HCT116 (cell line): ENCODE measurements around the gene RGS6. TPM values are rescaled to one million over a fixed set of nuclear protein-coding genes. Genes with fewer than 3 reads are reported as not detected.
A peak's percentile ranks its signal among the peaks of the same experiment; 100 is the strongest.

Source experiments
- ATAC-seq: fragments of 200-7000 bp; cut with Tn5 transposase; 2 replicates; pipeline ENCODE4 v1.9.1; 2020; ENCODE audit warnings: mild to moderate bottlenecking, moderate library complexity
- BruUV-seq: library from RNA; stranded (reverse); fragments of 400-500 nt; replicated peaks from 2 replicates; lab custom pipeline; 2021; lab: Mats Ljungman, UMichigan
- CTCF ChIA-PET: fragments of 300-600 bp; sonication (Branson Sonifier 250); formaldehyde crosslinking; loops from one replicate; lab custom pipeline; 2021; ENCODE audit warnings: antibody characterized with exemption; lab: Charles Lee
- POLR2A ChIA-PET: fragments of 300-600, 350-600 bp; sonication (Branson Sonifier 250); formaldehyde crosslinking; loops from one replicate; lab custom pipeline; 2021; ENCODE audit warnings: antibody characterized with exemption; lab: Charles Lee
- RAD21 ChIA-PET, 2 experiments: fragments of 300-600 bp; sonication (Branson Sonifier 250); formaldehyde crosslinking; loops; one replicate each; lab custom pipeline; 2023; ENCODE audit warnings: low total read pairs in 2 of 2; ENCODE audit not compliant: uncharacterized antibody in 2 of 2, unreplicated experiment in 2 of 2, low non-redundant PET in 1 of 2; lab: Charles Lee
- DNase-seq: peaks from one replicate; pipeline ENCODE4 v3.0.0-alpha.2; 2010; ENCODE audit warnings: low read depth, low spot score
- H2AFZ ChIP-seq: fragments of 200-600 bp; shearing (Covaris generic), sonication (generic); 2 replicates; pipeline ENCODE4 v1.6.1; 2017; ENCODE audit warnings: low read depth, mixed run types, mixed read lengths, antibody characterized with exemption, low read length; ENCODE audit not compliant: poor library complexity, severe bottlenecking
- H3K27ac ChIP-seq: 2 replicates; pipeline ENCODE4 v1.5.1; 2012; ENCODE audit warnings: low read depth, low read length
- H3K27me3 ChIP-seq: fragments of 200-600 bp; sonication (generic); 2 replicates; pipeline ENCODE4 v1.6.1; 2016; ENCODE audit warnings: mixed run types, low read length, mixed read lengths; ENCODE audit not compliant: insufficient read depth
- H3K36me3 ChIP-seq, 2 experiments: fragments of 200-500 bp in 1 of 2; fragments of 200-600 bp in 1 of 2; sonication (Bioruptor generic) in 1 of 2; sonication (generic) in 1 of 2; 2 replicates each; pipeline versions ENCODE4 v1.5.1 to v1.6.1; 2014 to 2016; ENCODE audit warnings: low read length in 2 of 2, inconsistent platforms in 1 of 2, mixed read lengths in 1 of 2, mixed run types in 1 of 2; ENCODE audit not compliant: insufficient read depth in 2 of 2, control insufficient read depth in 1 of 2
- H3K4me1 ChIP-seq, 2 experiments: fragments of 200-600 bp in 1 of 2; sonication (generic) in 1 of 2; 2 replicates each; pipeline versions ENCODE4 v1.5.1 to v1.6.1; 2012 to 2017; ENCODE audit warnings: low read length in 2 of 2, inconsistent platforms in 1 of 2, mild to moderate bottlenecking in 1 of 2, mixed read lengths in 1 of 2, mixed run types in 1 of 2, moderate library complexity in 1 of 2; ENCODE audit not compliant: insufficient read depth in 2 of 2, control insufficient read depth in 1 of 2
- H3K4me2 ChIP-seq: fragments of 200-600 bp; sonication (generic); 2 replicates; pipeline ENCODE4 v1.6.1; 2017; ENCODE audit warnings: mixed run types, low read length, mixed read lengths
- H3K4me3 ChIP-seq, 2 experiments: fragments of 200-600 bp in 1 of 2; sonication (generic) in 1 of 2; replicated peaks in 1 of 2; 2 replicates each; pipeline ENCODE4 v1.5.1; 2011 to 2016; ENCODE audit warnings: low read length in 2 of 2, control low read depth in 1 of 2, low read depth in 1 of 2, mild to moderate bottlenecking in 1 of 2, mixed read lengths in 1 of 2, mixed run types in 1 of 2
- H3K79me2 ChIP-seq: fragments of 200-600 bp; sonication (generic); 2 replicates; pipeline ENCODE4 v1.6.1; 2017; ENCODE audit warnings: mild to moderate bottlenecking, mixed run types, low read length, moderate library complexity, mixed read lengths; ENCODE audit not compliant: insufficient read depth
- H3K9ac ChIP-seq: fragments of 200-600 bp; sonication (generic); 2 replicates; pipeline ENCODE4 v1.6.1; 2016; ENCODE audit warnings: low read length, mixed read lengths
- H3K9me2 ChIP-seq: fragments of 200-600 bp; sonication (generic), shearing (Covaris generic); 2 replicates; pipeline ENCODE4 v1.6.1; 2017; ENCODE audit warnings: mixed run types, mild to moderate bottlenecking, moderate library complexity; ENCODE audit not compliant: insufficient read depth
- H3K9me3 ChIP-seq, 2 experiments: fragments of 200-500 bp in 1 of 2; fragments of 200-600 bp in 1 of 2; sonication (Bioruptor generic) in 1 of 2; sonication (generic) in 1 of 2; 2 replicates each; pipeline ENCODE4 v1.6.1; 2014 to 2017; ENCODE audit warnings: low read length in 2 of 2, mixed read lengths in 2 of 2, inconsistent platforms in 1 of 2, low read depth in 1 of 2, mild to moderate bottlenecking in 1 of 2, mixed run types in 1 of 2, moderate library complexity in 1 of 2; ENCODE audit not compliant: control insufficient read depth in 1 of 2, insufficient read depth in 1 of 2
- H4K20me1 ChIP-seq: fragments of 200-600 bp; sonication (generic), shearing (Covaris generic); 2 replicates; pipeline ENCODE4 v1.6.1; 2017; ENCODE audit warnings: mixed run types, mild to moderate bottlenecking, moderate library complexity; ENCODE audit not compliant: insufficient read depth
- EGR1 ChIP-seq: IDR thresholded peaks from 2 replicates; pipeline ENCODE4 v1.6.1; 2012; ENCODE audit warnings: low read depth
- EZH2phosphoT487 ChIP-seq: fragments of 200-600 bp; IDR thresholded peaks from 2 replicates; pipeline ENCODE4 v1.6.1; 2018; ENCODE audit warnings: antibody characterized with exemption, borderline replicate concordance
- POLR2A ChIP-seq: IDR thresholded peaks from 2 replicates; pipeline ENCODE4 v1.7.0; 2011; ENCODE audit warnings: borderline replicate concordance; ENCODE audit not compliant: insufficient read depth, insufficient read length; ENCODE audit errors: extremely low read depth
- POLR2AphosphoS5 ChIP-seq: IDR thresholded peaks from 2 replicates; pipeline ENCODE4 v1.6.1; 2011; ENCODE audit warnings: mild to moderate bottlenecking, low read depth, low read length, moderate library complexity
- RAD21 ChIP-seq: IDR thresholded peaks from 2 replicates; pipeline ENCODE4 v1.6.1; 2012; ENCODE audit warnings: low read depth, mild to moderate bottlenecking
- SIN3A ChIP-seq: IDR thresholded peaks from 2 replicates; pipeline ENCODE4 v1.6.1; 2012; ENCODE audit warnings: low read depth
- SP1 ChIP-seq: IDR thresholded peaks from 2 replicates; pipeline ENCODE4 v1.6.1; 2012; ENCODE audit warnings: low read depth
- SRF ChIP-seq: IDR thresholded peaks from 2 replicates; pipeline ENCODE4 v1.6.1; 2012; ENCODE audit warnings: low read depth
- TCF7L2 ChIP-seq: IDR thresholded peaks from 2 replicates; pipeline ENCODE4 v1.7.0; 2011; ENCODE audit warnings: borderline replicate concordance, inconsistent platforms; ENCODE audit not compliant: insufficient read depth, insufficient read length; ENCODE audit errors: extremely low read depth
- YY1 ChIP-seq: IDR thresholded peaks from 2 replicates; pipeline ENCODE4 v1.6.1; 2011; ENCODE audit warnings: low read length, low read depth, moderate library complexity, mild to moderate bottlenecking; ENCODE audit not compliant: insufficient replicate concordance; ENCODE audit errors: extremely low read depth
- ZFX ChIP-seq: fragments of 450-650 bp; IDR thresholded peaks from 2 replicates; pipeline ENCODE4 v1.6.1; 2017
- ZNF274 ChIP-seq: fragments of 200-500 bp; sonication (Bioruptor generic); IDR thresholded peaks from 2 replicates; pipeline ENCODE4 v1.6.1; 2014; ENCODE audit warnings: mild to moderate bottlenecking, low read depth, low read length, inconsistent platforms
- intact Hi-C: fragments of 100-400 bp; cut with micrococcal nuclease; formaldehyde crosslinking; loops from 2 replicates; pipeline ENCODE4 v1.10.0; 2022
- total RNA-seq: library from RNA; stranded (reverse); gene quantifications from one replicate; pipeline ENCODE4 v1.2.1, GENCODE V29; 2021; ENCODE audit not compliant: unreplicated experiment
- TF ChIP-seq, protein P1 (sequence below), 3 experiments: fragments of 200-600 bp in 1 of 3; sonication (generic) in 1 of 3; IDR thresholded peaks in 2 of 3; conservative IDR thresholded peaks in 1 of 3; 2 replicates each; pipeline ENCODE4 v1.5.1; 2012 to 2017; ENCODE audit warnings: low read depth in 2 of 3, low read length in 2 of 3, antibody characterized with exemption in 1 of 3, borderline replicate concordance in 1 of 3, control low read depth in 1 of 3, mild to moderate bottlenecking in 1 of 3, mixed read lengths in 1 of 3, mixed run types in 1 of 3, moderate library complexity in 1 of 3; ENCODE audit not compliant: insufficient read depth in 1 of 3
- TF ChIP-seq, protein P2 (sequence below): IDR thresholded peaks from 2 replicates; pipeline ENCODE4 v1.6.1; 2012
- TF ChIP-seq, protein P3 (sequence below): IDR thresholded peaks from 2 replicates; pipeline ENCODE4 v1.6.1; 2012; ENCODE audit warnings: low read depth

Gene RGS6
- total RNA-seq, 1 experiment from 2014 or later, result 4.7 TPM

DNA sequence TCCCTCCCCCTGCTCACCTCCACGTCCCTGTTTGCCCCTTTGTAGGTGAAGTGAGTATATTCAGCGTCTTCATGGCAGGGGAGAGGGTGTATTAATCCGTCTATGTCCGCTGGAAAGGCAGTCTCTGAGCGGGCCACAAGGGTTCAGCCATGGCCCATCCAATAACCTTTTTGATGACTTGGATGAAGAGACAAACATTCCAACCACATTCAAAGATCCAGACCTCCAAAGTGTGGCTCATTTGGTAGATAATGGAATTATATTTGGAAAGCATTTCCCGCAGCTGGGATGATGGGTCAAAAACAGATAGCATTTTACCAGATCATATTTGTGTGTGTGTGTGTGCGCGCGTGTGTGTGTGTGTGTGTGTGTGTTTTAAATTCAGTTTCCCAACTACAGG is 615.8 kb downstream of the RGS6 start:
- Histone ChIP-seq H2AFZ (no peak overlapping the region), H3K9ac (no peak overlapping the region), H3K27me3 (peaks cover 13% of the 10 kb centered on the region), H3K9me2 (no peaks in the 10 kb centered on the region), H3K36me3 (no peaks in the 10 kb centered on the region), H3K4me1 (peaks cover 0 to 8% of the 10 kb centered on the region in 2 experiments; a peak in 1 of 4 replicates), H3K9me3 (no peaks in the 10 kb centered on the region), H4K20me1 (no peaks in the 10 kb centered on the region), H3K4me2 (no peak overlapping the region), H3K27ac (no peak overlapping the region), H3K4me3 (no peak overlapping the region), H3K79me2 (no peaks in the 10 kb centered on the region)
- no TSS peak for BruUV-seq
- ChIA-PET RAD21 (interaction anchor here in 1 of 2 experiments (0.6 kb wide), 1 partner anchor 159 kb away, joined by 3 read pairs; no protein-coding TSS in a partner anchor), CTCF (no interaction called here), POLR2A (no interaction called here)
- ATAC-seq, result no peak
- intact Hi-C loops, result no loop called here
- TF ChIP-seq, protein P1, sequence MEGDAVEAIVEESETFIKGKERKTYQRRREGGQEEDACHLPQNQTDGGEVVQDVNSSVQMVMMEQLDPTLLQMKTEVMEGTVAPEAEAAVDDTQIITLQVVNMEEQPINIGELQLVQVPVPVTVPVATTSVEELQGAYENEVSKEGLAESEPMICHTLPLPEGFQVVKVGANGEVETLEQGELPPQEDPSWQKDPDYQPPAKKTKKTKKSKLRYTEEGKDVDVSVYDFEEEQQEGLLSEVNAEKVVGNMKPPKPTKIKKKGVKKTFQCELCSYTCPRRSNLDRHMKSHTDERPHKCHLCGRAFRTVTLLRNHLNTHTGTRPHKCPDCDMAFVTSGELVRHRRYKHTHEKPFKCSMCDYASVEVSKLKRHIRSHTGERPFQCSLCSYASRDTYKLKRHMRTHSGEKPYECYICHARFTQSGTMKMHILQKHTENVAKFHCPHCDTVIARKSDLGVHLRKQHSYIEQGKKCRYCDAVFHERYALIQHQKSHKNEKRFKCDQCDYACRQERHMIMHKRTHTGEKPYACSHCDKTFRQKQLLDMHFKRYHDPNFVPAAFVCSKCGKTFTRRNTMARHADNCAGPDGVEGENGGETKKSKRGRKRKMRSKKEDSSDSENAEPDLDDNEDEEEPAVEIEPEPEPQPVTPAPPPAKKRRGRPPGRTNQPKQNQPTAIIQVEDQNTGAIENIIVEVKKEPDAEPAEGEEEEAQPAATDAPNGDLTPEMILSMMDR (IDR thresholded peaks at IDR 0.05 in 2 of 3, conservative IDR thresholded peaks at IDR 0.05 in 1 of 3; ENCODE audit: borderline replicate concordance in 1 of 3, insufficient read depth in 1 of 3, low read depth in 2 of 3, low read length in 2 of 3), result 0 out of 6 replicates have a peak, but pooled peaks of 1 of the 3 experiments have one; percentile 4
- TF ChIP-seq SIN3A, result no peak
- no peak for DNase-seq

DNA sequence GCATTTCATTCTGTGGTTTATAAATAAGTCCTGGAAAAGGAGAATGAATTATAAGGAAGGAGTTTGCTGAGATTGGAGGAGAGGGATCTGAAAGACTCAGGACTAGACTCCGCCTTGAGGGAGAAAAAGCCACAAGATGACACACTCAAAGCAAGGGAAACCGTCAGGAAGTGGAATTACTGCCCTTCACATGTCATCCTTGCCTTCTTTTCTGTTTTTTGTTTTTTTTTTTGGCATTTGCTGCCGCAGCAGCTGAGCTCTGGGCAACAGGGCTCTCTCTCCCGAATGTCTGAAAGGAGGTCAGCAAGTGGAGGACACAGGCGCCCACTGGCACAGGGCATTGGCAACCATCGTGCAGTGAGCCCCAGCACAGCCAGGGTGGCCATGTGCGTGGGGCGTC is 616.8 kb downstream of the RGS6 start:
- Histone ChIP-seq H3K9ac (no peak overlapping the region), H3K27ac (no peak overlapping the region), H4K20me1 (no peaks in the 10 kb centered on the region), H3K9me3 (no peaks in the 10 kb centered on the region), H3K9me2 (no peaks in the 10 kb centered on the region), H2AFZ (no peak overlapping the region), H3K4me2 (no peak overlapping the region), H3K4me3 (no peak overlapping the region), H3K36me3 (no peaks in the 10 kb centered on the region), H3K27me3 (peaks cover 23% of the 10 kb centered on the region), H3K4me1 (peaks cover 0 to 8% of the 10 kb centered on the region in 2 experiments; a peak in 1 of 4 replicates), H3K79me2 (no peaks in the 10 kb centered on the region)
- ChIA-PET POLR2A (no interaction called here), CTCF (no interaction called here), RAD21 (no interaction called here)
- no peak for DNase-seq
- TF ChIP-seq EZH2phosphoT487, result no peak
- TF ChIP-seq POLR2AphosphoS5, result no peak
- no peak for TF ChIP-seq ZFX
- TF ChIP-seq EGR1, result no peak
- TF ChIP-seq SIN3A, result no peak
- TF ChIP-seq, protein P2, sequence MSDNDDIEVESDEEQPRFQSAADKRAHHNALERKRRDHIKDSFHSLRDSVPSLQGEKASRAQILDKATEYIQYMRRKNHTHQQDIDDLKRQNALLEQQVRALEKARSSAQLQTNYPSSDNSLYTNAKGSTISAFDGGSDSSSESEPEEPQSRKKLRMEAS, result no peak
- no peak for TF ChIP-seq SP1
- TF ChIP-seq POLR2A, result no peak
- TF ChIP-seq TCF7L2, result no peak
- no peak for TF ChIP-seq ZNF274
- TF ChIP-seq, protein P3, sequence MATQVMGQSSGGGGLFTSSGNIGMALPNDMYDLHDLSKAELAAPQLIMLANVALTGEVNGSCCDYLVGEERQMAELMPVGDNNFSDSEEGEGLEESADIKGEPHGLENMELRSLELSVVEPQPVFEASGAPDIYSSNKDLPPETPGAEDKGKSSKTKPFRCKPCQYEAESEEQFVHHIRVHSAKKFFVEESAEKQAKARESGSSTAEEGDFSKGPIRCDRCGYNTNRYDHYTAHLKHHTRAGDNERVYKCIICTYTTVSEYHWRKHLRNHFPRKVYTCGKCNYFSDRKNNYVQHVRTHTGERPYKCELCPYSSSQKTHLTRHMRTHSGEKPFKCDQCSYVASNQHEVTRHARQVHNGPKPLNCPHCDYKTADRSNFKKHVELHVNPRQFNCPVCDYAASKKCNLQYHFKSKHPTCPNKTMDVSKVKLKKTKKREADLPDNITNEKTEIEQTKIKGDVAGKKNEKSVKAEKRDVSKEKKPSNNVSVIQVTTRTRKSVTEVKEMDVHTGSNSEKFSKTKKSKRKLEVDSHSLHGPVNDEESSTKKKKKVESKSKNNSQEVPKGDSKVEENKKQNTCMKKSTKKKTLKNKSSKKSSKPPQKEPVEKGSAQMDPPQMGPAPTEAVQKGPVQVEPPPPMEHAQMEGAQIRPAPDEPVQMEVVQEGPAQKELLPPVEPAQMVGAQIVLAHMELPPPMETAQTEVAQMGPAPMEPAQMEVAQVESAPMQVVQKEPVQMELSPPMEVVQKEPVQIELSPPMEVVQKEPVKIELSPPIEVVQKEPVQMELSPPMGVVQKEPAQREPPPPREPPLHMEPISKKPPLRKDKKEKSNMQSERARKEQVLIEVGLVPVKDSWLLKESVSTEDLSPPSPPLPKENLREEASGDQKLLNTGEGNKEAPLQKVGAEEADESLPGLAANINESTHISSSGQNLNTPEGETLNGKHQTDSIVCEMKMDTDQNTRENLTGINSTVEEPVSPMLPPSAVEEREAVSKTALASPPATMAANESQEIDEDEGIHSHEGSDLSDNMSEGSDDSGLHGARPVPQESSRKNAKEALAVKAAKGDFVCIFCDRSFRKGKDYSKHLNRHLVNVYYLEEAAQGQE, result no peak
- no peak for TF ChIP-seq SRF
- TF ChIP-seq YY1, result no peak
- TF ChIP-seq RAD21, result no peak
- no peak for ATAC-seq
- BruUV-seq, result no TSS peak
- intact Hi-C loops, result no loop called here
